Glomerular visceral epithelial cell (primary cell): ENCODE data around the gene NAA50.

Source experiments
- DNase-seq: peaks from one replicate; pipeline ENCODE4 v3.0.0-alpha.2; 2016; ENCODE audit errors: extremely low spot score

Gene NAA50

GRCh38 chr3:113745756-113746547, at the start of gene NAA50:
NAA50 (minus strand) TSS chr3:113746249; CDS start chr3:113745949, 300 bp downstream.
- peak; percentile 91 for DNase-seq

GRCh38 chr3:113795693-113796092, 49.6 kb upstream of the NAA50 start:
- DNase-seq, result no peak

- DNase-seq, result no peak
Measured at GRCh38 chr3:113794526-113794925, 48.5 kb upstream of the NAA50 start.

GRCh38 chr3:113791381-113791780, 45.3 kb upstream of the NAA50 start:
- no peak for DNase-seq

- DNase-seq, result no peak
Measured at GRCh38 chr3:113783980-113784379, 37.9 kb upstream of the NAA50 start.

GRCh38 chr3:113783463-113783862, 37.4 kb upstream of the NAA50 start:
- peak; percentile 81 for DNase-seq

- no peak for DNase-seq
Measured at GRCh38 chr3:113776564-113776963, 30.5 kb upstream of the NAA50 start.

GRCh38 chr3:113775516-113775915, 29.5 kb upstream of the NAA50 start:
- DNase-seq, result no peak

- DNase-seq, result peak; percentile 30
Measured at GRCh38 chr3:113773381-113773780, 27.3 kb upstream of the NAA50 start.

GRCh38 chr3:113771993-113772392, 25.9 kb upstream of the NAA50 start:
- DNase-seq, result no peak

- peak; percentile 19 for DNase-seq
Measured at GRCh38 chr3:113769551-113769950, 23.5 kb upstream of the NAA50 start.

- DNase-seq, result no peak
Measured at GRCh38 chr3:113764698-113765097, 18.6 kb upstream of the NAA50 start.

GRCh38 chr3:113758389-113759024, 12.5 kb upstream of the NAA50 start:
- DNase-seq, result peak; percentile 35

GRCh38 chr3:113754494-113755159, 8.6 kb upstream of the NAA50 start:
- no peak for DNase-seq

GRCh38 chr3:113753376-113753985, 7.4 kb upstream of the NAA50 start:
- no peak for DNase-seq

GRCh38 chr3:113751141-113751540, 5.1 kb upstream of the NAA50 start:
- DNase-seq, result no peak

GRCh38 chr3:113747283-113748046, 1.4 kb upstream of the NAA50 start:
- peak; percentile 6 for DNase-seq

GRCh38 chr3:113746548-113747282, 666 bp upstream of the NAA50 start, which contains the start of gene ATP6V1A:
ATP6V1A (plus strand) TSS chr3:113747035; CDS start chr3:113778754, 31,719 bp downstream.
- DNase-seq, result peak; percentile 92

GRCh38 chr3:113744941-113745755, 901 bp downstream of the NAA50 start:
- DNase-seq, result peak; percentile 78
